Measurements from ENCODE around the gene IL19.

IL19 gene

DNA sequence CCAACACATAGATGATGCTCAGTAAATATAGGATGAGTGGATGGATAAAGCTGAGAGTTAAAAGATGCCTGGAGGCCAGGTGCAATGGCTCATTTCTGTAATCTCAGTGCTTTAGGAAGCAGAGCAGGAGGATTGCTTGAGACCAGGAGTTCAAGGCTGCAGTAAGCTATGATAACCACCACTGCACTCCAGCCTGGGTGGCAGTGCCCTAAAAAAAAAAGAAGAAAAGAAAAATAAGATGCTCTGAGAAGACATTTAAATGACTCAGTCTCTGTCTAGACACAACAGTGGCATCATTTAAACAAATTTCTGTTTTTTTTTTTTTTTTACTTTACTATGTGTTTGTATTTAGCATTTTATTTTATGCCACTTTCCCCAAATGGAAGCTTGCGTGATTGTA is 25.3 kb upstream of the IL19 start (continued):
- no peak for TF ChIP-seq ZNF416 (tag by site-specific recombination; IDR thresholded peaks at IDR 0.05)
- TF ChIP-seq ZNF324 (tag by site-specific recombination; IDR thresholded peaks at IDR 0.05), result no peak
- no peak for TF ChIP-seq ZNF221 (tag by site-specific recombination; IDR thresholded peaks at IDR 0.05; ENCODE audit: borderline replicate concordance)
- no peak for TF ChIP-seq ZNF677 (tag by site-specific recombination; IDR thresholded peaks at IDR 0.05)
- TF ChIP-seq ZSCAN30 (tag by site-specific recombination; IDR thresholded peaks at IDR 0.05), result no peak
- TF ChIP-seq ZNF792 (tag by site-specific recombination; IDR thresholded peaks at IDR 0.05), result no peak
- TF ChIP-seq ZFP37 (tag by site-specific recombination; IDR thresholded peaks at IDR 0.05), result no peak
- no peak for TF ChIP-seq ZFP41 (tag by site-specific recombination; IDR thresholded peaks at IDR 0.05; ENCODE audit: borderline replicate concordance)
- TF ChIP-seq ZNF600 (tag by site-specific recombination; IDR thresholded peaks at IDR 0.05), result no peak

GRCh38 chr1:206748348-206749030 is 22.1 kb upstream of the IL19 start:
- Histone ChIP-seq H3K27ac (ENCODE audit: extremely low read depth, low read depth, low read length) (no peak overlapping the region), H3K4me1 (ENCODE audit: control insufficient read depth, insufficient read depth, low read length) (no peaks in the 10 kb centered on the region), H3K4me3 (ENCODE audit: low read depth, low read length) (no peak overlapping the region), H3K36me3 (ENCODE audit: control insufficient read depth in 2 of 2, insufficient read depth in 1 of 2, low read length in 2 of 2) (no peaks in the 10 kb centered on the region), H3K9me3 (ENCODE audit: control insufficient read depth, insufficient read depth, low read depth, low read length) (no peaks in the 10 kb centered on the region)
- ChIA-PET CTCF (interaction anchor here (0.7 to 1.7 kb wide), 6 partner anchors 14 to 164 kb away, joined by 3 to 9 read pairs (median 4); partner anchors contain the start of gene DYRK3), POLR2A (interaction anchor here (0.7 kb wide), 1 partner anchor 93 kb away, joined by 5 read pairs; no protein-coding TSS in a partner anchor)
- TF ChIP-seq YY2 (tag by site-specific recombination; IDR thresholded peaks at IDR 0.05) (no peak), ZSCAN16 (tag by site-specific recombination; IDR thresholded peaks at IDR 0.05) (no peak), OSR2 (tag by site-specific recombination; IDR thresholded peaks at IDR 0.05) (no peak), ZNF510 (tag by site-specific recombination; IDR thresholded peaks at IDR 0.05; ENCODE audit: insufficient replicate concordance) (no peak), GLI2 (tag by site-specific recombination; IDR thresholded peaks at IDR 0.05; ENCODE audit: borderline replicate concordance, low read depth) (no peak), TCF7L2 (IDR thresholded peaks at IDR 0.05; ENCODE audit: borderline replicate concordance, low read depth, low read length) (no peak), PRDM6 (tag by site-specific recombination; IDR thresholded peaks at IDR 0.05) (no peak), MYNN (tag by site-specific recombination; IDR thresholded peaks at IDR 0.05; ENCODE audit: borderline replicate concordance) (no peak), GFI1B (tag by site-specific recombination; IDR thresholded peaks at IDR 0.05) (no peak), IKZF3 (tag by site-specific recombination; IDR thresholded peaks at IDR 0.05) (no peak), FEZF1 (tag by site-specific recombination; IDR thresholded peaks at IDR 0.05) (no peak), ZNF2 (tag by site-specific recombination; IDR thresholded peaks at IDR 0.05) (no peak), ZNF426 (tag by site-specific recombination; IDR thresholded peaks at IDR 0.05) (no peak), KLF8 (tag by site-specific recombination; IDR thresholded peaks at IDR 0.05) (no peak), ZBTB1 (tag by site-specific recombination; IDR thresholded peaks at IDR 0.05) (no peak)
- TF ChIP-seq, protein P1, sequence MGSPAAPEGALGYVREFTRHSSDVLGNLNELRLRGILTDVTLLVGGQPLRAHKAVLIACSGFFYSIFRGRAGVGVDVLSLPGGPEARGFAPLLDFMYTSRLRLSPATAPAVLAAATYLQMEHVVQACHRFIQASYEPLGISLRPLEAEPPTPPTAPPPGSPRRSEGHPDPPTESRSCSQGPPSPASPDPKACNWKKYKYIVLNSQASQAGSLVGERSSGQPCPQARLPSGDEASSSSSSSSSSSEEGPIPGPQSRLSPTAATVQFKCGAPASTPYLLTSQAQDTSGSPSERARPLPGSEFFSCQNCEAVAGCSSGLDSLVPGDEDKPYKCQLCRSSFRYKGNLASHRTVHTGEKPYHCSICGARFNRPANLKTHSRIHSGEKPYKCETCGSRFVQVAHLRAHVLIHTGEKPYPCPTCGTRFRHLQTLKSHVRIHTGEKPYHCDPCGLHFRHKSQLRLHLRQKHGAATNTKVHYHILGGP (tag by site-specific recombination; IDR thresholded peaks at IDR 0.05), result no peak
